Measurements from ENCODE around the gene TENM4.
"Not testable (repeated sequence)": the region's sequence is repeated elsewhere in the genome, so short reads cannot be mapped to it uniquely, and the experiment has no call there.

The TENM4 gene

GRCh38 chr11:79237703-79238102 lies 203.1 kb downstream of the TENM4 start:
- DNase-seq, result no peak

GRCh38 chr11:79237091-79237490 lies 203.7 kb downstream of the TENM4 start:
- DNase-seq, result no peak

- no peak for DNase-seq
These were observed 204.3 kb downstream of the TENM4 start for GRCh38 chr11:79236541-79236971.

GRCh38 chr11:79235696-79236095 lies 205.1 kb downstream of the TENM4 start:
- DNase-seq, result no peak

- no peak for DNase-seq
These were observed 208.5 kb downstream of the TENM4 start for GRCh38 chr11:79232346-79232745.

- DNase-seq, result no peak
These were observed 211.8 kb downstream of the TENM4 start for GRCh38 chr11:79229047-79229446.

- no peak for DNase-seq
These were observed 212.8 kb downstream of the TENM4 start for GRCh38 chr11:79227767-79228755.

GRCh38 chr11:79227308-79227707 lies 213.5 kb downstream of the TENM4 start:
- DNase-seq, result no peak

- no peak for DNase-seq
These were observed 214.7 kb downstream of the TENM4 start for GRCh38 chr11:79226126-79226525.

GRCh38 chr11:79222163-79222562 lies 218.7 kb downstream of the TENM4 start:
- DNase-seq, result not testable (repeated sequence)

- DNase-seq, result no peak
These were observed 219.2 kb downstream of the TENM4 start for GRCh38 chr11:79221444-79222130.

- DNase-seq, result no peak
These were observed 220.7 kb downstream of the TENM4 start for GRCh38 chr11:79220171-79220570.

GRCh38 chr11:79219186-79220045 lies 221.4 kb downstream of the TENM4 start:
- DNase-seq, result no peak

GRCh38 chr11:79212741-79213190 lies 228.1 kb downstream of the TENM4 start:
- no peak for DNase-seq

GRCh38 chr11:79209540-79210266 lies 231.1 kb downstream of the TENM4 start:
- no peak for DNase-seq

- no peak for DNase-seq
These were observed 232.7 kb downstream of the TENM4 start for GRCh38 chr11:79208126-79208525.

- DNase-seq, result no peak
These were observed 233.9 kb downstream of the TENM4 start for GRCh38 chr11:79206951-79207350.

GRCh38 chr11:79205786-79206185 lies 235.0 kb downstream of the TENM4 start:
- DNase-seq, result no peak

GRCh38 chr11:79201677-79202347 lies 239.0 kb downstream of the TENM4 start:
- DNase-seq, result no peak

- DNase-seq, result no peak
These were observed 240.3 kb downstream of the TENM4 start for GRCh38 chr11:79200398-79201070.

Measured in suppressor macrophage treated with lipopolysaccharide for 4 hours (primary cell).